Mucosa of descending colon (tissue), 3 donors: ENCODE measurements around the gene FRAS1. TPM values are rescaled to one million over a fixed set of nuclear protein-coding genes. Genes with fewer than 3 reads are reported as not detected.

ENCODE experiments used
- ATAC-seq: fragments of 200-7000 bp; cut with Tn5 transposase; one replicate; pipeline ENCODE4 v1.9.1; 2020; ENCODE audit warnings: mild to moderate bottlenecking, moderate library complexity
- DNase-seq, 3 donors: peaks; one replicate each; pipeline ENCODE4 v3.0.0-alpha.2; 2020
- H3K36me3 ChIP-seq: fragments of 200-600 bp; one replicate; pipeline ENCODE4 v1.8.0; 2021; ENCODE audit warnings: low read depth, mild to moderate bottlenecking
- H3K4me1 ChIP-seq: fragments of 200-600 bp; one replicate; pipeline ENCODE4 v1.8.0; 2021; ENCODE audit warnings: low read depth, mild to moderate bottlenecking
- H3K4me3 ChIP-seq: fragments of 200-600 bp; one replicate; pipeline ENCODE4 v1.8.0; 2021; ENCODE audit warnings: mild to moderate bottlenecking
- H3K9me3 ChIP-seq: fragments of 200-600 bp; one replicate; pipeline ENCODE4 v1.8.0; 2021; ENCODE audit warnings: mild to moderate bottlenecking
- intact Hi-C, 2 donors: fragments of 100-400 bp; cut with DNase I in 1 of 2; cut with micrococcal nuclease in 1 of 2; formaldehyde crosslinking; loops; one replicate each; pipeline versions ENCODE4 v1.11.0 to v1.11.1; 2022; cut with DNase I, micrococcal nuclease
- total RNA-seq, 3 donors: library from RNA; stranded (reverse); fragmentation: NEBNext Ultra II Directional in 2 of 3; extraction: Animal tissue kit (Norgen Biotek cat#: 25700) in 2 of 3; gene quantifications; one replicate each; pipeline versions ENCODE4 v1.2.1 to v1.2.4, GENCODE V29; 2021 to 2023
- TF ChIP-seq, protein P1 (sequence below): fragments of 200-600 bp; IDR thresholded peaks from one replicate; pipeline ENCODE4 v1.8.0; 2022; ENCODE audit warnings: antibody characterized with exemption, mild to moderate bottlenecking
- donor health status: DM: no; HTN: no; CAD: no; lungs with moderate emphysema.
- donor health status: DM: no; HTN: no; CAD: no.
- donor health status: DM: no; HTN: yes; CAD: no.

FRAS1 gene
- total RNA-seq, 3 donors from 2014 or later = 1.2 to 9.3 (median 2.2) TPM

DNA sequence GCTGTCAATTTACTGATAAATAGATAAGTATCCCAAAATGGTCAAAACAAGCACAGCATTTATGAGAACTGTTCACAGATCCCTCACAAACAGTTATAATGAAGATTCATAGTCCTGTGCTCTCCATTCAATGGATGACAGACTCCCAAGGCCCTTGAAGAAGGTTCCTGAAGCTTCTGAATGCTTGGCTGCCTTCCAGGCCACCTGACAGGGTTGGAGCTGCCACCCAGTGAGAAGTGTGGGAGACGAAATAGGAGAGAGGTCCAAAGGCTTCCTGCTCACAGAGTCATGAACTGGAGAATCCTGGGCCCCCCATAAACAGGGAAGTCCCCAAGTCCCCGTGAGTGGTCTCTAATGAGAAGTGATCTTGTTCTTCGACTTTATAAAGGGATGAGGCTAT is 468.4 kb downstream of the FRAS1 start:
- no peaks in the 10 kb centered on the region for H3K4me1 ChIP-seq
- ATAC-seq = no peak
- H3K9me3 ChIP-seq = no peaks in the 10 kb centered on the region
- no peak overlapping the region for H3K4me3 ChIP-seq
- H3K36me3 ChIP-seq = no peaks in the 10 kb centered on the region
- intact Hi-C loops = no loop called here
- no peak for DNase-seq
- TF ChIP-seq, protein P1, sequence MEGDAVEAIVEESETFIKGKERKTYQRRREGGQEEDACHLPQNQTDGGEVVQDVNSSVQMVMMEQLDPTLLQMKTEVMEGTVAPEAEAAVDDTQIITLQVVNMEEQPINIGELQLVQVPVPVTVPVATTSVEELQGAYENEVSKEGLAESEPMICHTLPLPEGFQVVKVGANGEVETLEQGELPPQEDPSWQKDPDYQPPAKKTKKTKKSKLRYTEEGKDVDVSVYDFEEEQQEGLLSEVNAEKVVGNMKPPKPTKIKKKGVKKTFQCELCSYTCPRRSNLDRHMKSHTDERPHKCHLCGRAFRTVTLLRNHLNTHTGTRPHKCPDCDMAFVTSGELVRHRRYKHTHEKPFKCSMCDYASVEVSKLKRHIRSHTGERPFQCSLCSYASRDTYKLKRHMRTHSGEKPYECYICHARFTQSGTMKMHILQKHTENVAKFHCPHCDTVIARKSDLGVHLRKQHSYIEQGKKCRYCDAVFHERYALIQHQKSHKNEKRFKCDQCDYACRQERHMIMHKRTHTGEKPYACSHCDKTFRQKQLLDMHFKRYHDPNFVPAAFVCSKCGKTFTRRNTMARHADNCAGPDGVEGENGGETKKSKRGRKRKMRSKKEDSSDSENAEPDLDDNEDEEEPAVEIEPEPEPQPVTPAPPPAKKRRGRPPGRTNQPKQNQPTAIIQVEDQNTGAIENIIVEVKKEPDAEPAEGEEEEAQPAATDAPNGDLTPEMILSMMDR = no peak

DNA sequence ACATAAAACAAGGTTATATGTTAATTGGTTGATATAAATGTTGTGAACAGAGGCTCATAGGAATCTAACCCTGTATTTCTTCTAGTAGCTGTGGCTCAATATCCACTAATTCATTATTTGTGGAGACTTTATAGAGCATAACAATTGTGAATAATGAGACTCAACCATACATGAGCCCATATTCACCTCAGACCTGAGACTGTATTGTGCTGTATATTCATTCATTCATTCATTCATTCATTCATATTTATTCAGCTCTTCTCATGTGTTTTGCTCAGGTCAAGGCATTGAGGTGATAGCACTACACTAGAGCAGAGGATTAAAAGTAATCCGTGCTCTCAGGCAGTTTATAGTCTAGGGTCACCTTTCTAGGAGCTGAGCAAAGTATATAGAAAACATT is 470.0 kb downstream of the FRAS1 start:
- no peak for DNase-seq
- no peak overlapping the region for H3K4me3 ChIP-seq
- no peaks in the 10 kb centered on the region for H3K9me3 ChIP-seq
- ATAC-seq = no peak
- H3K4me1 ChIP-seq = no peaks in the 10 kb centered on the region
- no peaks in the 10 kb centered on the region for H3K36me3 ChIP-seq
- intact Hi-C loops = no loop called here
- TF ChIP-seq, protein P1 = no peak

DNA sequence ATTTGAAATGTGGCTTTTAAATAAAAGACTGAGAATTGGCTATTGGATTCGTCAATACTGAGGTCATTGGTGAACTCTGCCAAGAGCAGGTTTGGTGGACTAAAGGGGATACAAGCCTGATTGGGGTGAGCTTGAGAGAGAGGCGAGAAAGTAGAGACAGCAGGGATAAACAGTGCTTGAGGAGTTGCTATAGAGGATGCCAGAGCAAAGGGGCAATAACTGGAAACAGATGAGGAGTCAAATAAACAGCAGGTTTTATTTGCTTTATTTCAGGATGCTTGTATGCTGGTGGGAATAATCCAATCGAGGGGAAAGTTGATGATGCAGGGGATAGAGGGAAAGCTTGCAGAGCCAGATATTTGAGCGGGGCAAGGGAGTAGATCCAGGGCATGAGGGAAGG is 470.4 kb downstream of the FRAS1 start:
- DNase-seq = no peak
- intact Hi-C loops = no loop called here
- Histone ChIP-seq H3K36me3 (no peaks in the 10 kb centered on the region), H3K9me3 (no peaks in the 10 kb centered on the region), H3K4me3 (no peak overlapping the region), H3K4me1 (no peaks in the 10 kb centered on the region)
- ATAC-seq = no peak
- TF ChIP-seq, protein P1 = no peak

DNA sequence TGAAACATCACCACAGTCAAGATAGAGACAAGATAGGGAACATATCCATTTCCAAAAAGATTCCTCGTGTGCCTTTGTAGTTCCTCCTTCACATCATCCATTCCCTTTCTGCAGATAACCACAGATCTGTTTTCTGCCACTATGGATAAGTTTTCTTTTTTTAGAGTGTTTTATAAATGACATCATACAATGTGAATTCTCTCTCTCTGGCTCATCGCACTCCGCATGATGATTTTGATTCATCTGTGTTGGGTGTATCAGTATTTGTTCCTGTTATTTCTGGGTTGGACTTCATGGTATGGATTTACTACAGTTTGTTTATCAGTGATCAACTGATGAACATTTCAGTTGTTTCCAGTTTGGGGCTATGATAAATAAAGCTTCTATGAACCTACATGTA is 471.2 kb downstream of the FRAS1 start:
- intact Hi-C loops = no loop called here
- DNase-seq = no peak
- no peaks in the 10 kb centered on the region for H3K9me3 ChIP-seq
- no peaks in the 10 kb centered on the region for H3K4me1 ChIP-seq
- TF ChIP-seq, protein P1 = no peak
- no peaks in the 10 kb centered on the region for H3K36me3 ChIP-seq
- ATAC-seq = no peak
- no peak overlapping the region for H3K4me3 ChIP-seq

DNA sequence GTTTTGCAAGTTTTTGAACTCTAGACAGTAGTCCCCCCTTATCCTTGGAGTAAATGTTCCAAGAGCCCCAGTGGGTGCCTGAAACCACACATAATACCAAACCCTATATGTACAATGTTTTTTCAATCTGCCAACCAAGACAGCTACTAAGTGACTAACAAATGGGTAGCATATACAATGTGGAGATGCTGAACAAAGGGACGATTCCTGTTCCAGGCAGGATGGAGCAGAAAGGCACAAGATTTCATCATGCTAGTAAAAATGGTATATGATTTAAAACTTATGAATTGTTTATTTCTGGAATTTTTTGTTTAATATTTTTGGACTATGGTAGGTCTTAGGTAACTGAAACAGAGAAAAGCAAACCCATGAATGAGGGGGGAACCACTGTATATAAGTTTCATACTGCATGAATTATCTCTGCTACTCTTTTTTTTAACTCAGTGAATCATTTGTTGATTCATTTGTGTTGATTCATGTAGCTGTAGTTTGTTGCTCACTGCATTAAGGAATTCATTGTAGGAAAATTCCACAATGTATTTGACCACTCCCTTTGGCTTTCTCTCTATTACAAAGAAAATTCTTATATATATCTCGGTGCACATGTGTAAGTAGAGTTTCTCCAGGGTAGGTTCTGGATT is 472.6 kb downstream of the FRAS1 start:
- intact Hi-C loops = no loop called here
- H3K4me1 ChIP-seq = no peaks in the 10 kb centered on the region
- H3K4me3 ChIP-seq = no peak overlapping the region
- TF ChIP-seq, protein P1 = no peak
- H3K36me3 ChIP-seq = no peaks in the 10 kb centered on the region
- ATAC-seq (no peak), DNase-seq (no peak)
- no peaks in the 10 kb centered on the region for H3K9me3 ChIP-seq

DNA sequence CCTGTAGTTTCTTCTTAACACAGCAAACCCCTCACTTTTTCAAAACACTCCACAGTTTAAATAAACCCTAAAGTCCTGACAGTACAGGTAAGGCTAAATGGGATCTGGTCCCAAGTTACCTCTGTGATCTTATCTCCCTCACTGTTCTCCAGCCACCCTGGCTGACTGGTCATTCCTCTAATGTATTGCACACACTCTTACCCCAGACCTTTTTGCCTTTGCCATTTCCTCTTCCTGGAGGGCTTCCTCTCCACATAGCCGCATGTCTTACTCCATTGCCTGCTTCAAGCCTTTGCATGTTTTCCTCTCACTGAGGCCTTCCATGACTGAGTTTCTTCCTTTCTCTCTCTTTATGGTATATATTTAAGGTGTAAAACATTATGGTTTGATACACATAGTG is 474.9 kb downstream of the FRAS1 start:
- DNase-seq = no peak
- H3K9me3 ChIP-seq = no peaks in the 10 kb centered on the region
- intact Hi-C loops = no loop called here
- H3K4me1 ChIP-seq = no peaks in the 10 kb centered on the region
- TF ChIP-seq, protein P1 = no peak
- no peaks in the 10 kb centered on the region for H3K36me3 ChIP-seq
- H3K4me3 ChIP-seq = no peak overlapping the region
- peak; percentile 18 for ATAC-seq
